Peyer's patch (tissue), 4 donors: ENCODE measurements around the gene DRAXIN.
A peak's percentile ranks its signal among the peaks of the same experiment; 100 is the strongest.

ENCODE experiments used
- CTCF ChIP-seq, 6 experiments: fragments of 450-650 bp in 4 of 6; fragments of 200-600 bp in 2 of 6; sonication (generic) in 1 of 6; IDR thresholded peaks; one replicate each; pipeline ENCODE4 v1.5.1; 2017 to 2019; ENCODE audit warnings: antibody characterized with exemption in 6 of 6, mild to moderate bottlenecking in 3 of 6, moderate library complexity in 1 of 6
- POLR2A ChIP-seq, 2 donors: fragments of 450-650 bp; IDR thresholded peaks; one replicate each; pipeline ENCODE4 v1.5.1; 2017; ENCODE audit warnings: antibody characterized with exemption in 2 of 2, mild to moderate bottlenecking in 2 of 2, moderate library complexity in 2 of 2

- no peak for TF ChIP-seq POLR2A (IDR thresholded peaks at IDR 0.05)
- peak in 2 of 6 experiments; percentile 7 to 9 for TF ChIP-seq CTCF (IDR thresholded peaks at IDR 0.05)
Observed at GRCh38 chr1:11735854-11736745, 44.6 kb downstream of the DRAXIN start, which contains the start of gene AGTRAP.
